GM18858 (cell line): ENCODE results near the gene CARD19.
A peak's percentile ranks its signal among the peaks of the same experiment; 100 is the strongest.

Source experiments
- ATAC-seq: cut with Tn5 transposase; IDR thresholded peaks from one replicate; pipeline ENCODE4 v1.9.1; 2021; ENCODE audit not compliant: unreplicated experiment

The CARD19 gene

GRCh38 chr9:93149361-93149760, 53.3 kb downstream of the CARD19 start:
- ATAC-seq, result no peak

DNA sequence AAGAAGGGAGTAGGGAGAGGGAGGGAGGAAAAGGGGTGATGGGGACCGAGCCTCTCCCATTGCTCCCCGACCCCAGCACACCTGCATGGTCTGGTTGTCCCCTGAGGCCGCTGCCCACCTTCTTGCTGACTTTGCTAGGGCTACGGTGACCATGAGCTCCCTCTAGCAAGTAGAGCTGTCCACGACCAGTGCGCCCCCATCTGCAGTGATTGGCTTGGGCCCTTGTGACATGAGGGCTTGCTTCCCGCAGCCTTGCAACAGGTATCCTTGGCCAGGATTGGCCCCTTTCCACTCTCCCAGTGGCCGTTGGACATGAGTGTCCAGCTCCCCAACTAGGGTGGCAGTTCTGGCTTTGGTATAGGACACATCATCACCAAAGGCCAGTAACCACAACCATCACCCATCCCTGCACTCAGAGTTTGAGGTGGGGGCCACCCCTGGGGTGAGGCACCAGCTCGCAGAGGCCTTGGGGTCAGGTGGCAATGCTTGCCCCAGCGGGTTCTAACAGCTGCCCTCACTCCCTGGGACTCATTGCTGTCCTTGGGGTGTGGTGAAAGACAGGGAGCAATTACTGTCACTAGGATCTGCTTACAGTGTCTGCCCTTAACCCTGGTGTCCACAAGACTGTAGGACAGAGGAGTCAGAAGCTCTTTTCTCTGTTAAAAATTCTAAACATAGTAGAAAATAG, 55.2 kb downstream of the CARD19 start:
- ATAC-seq, result no peak

DNA sequence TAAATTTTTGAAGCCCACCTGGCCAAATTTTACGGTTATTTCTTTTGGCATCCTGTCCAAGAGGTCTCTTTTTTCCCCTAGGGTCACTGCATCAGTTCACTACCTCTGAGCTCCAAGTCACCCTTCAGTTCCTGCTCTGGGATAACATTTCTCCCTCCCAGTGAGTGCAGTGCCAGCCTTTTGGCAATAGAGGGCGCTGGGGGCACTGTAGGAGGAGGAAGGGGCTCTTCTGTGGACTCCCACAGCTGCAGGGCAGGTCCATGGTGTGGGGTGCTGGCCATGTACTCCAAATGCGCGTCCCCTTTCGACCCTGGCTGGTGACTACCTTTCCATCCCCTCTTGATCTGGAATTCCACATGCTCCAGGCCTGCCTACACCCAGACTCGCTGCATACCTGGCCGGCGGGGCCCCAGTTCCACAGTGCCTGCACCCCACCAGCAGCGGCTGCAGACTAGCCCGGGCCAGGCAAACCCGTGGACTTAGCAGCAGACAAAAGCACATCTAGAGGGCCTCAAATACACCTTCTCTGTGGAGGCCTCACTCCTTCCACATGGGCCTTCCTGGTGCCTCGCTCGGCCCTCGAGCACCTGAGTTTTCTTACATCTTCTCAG, 58.4 kb downstream of the CARD19 start:
- no peak for ATAC-seq

DNA sequence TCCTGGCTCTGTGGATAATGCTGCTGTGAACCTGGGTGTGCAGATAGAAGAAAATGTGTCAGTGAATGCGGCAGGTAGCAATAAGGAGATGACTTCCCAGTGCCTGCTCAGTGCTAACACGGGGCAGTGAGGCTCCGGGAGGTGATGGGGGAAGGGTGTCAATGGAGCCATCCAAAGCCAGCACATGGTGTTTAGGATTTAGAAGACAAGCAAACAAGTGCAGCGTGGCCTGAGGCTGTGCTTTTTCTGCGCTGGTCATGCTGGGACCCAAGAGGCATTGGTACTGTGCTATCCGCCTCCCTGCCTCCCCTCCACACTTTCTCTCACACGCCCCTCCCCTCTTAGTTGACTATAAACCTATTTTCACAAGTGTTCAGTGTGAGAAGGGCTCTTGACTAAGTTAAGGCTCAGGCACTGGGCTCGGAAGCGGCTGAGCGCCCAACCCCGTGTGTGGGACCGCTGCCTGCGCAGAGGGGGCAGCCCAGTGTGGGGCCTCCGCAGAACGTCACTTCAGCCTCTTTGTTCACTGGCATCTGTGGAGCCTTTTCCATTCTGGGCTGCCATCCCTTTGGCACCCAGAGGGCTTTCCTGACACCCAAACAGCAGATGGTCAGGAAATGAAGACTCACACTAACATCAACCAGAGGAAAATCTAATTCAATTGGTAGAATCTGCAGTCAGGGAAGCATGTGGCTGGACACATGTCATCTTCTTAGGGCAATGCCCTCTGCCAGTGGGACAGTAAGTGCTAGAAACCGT, 59.9 kb downstream of the CARD19 start:
- ATAC-seq, result no peak

DNA sequence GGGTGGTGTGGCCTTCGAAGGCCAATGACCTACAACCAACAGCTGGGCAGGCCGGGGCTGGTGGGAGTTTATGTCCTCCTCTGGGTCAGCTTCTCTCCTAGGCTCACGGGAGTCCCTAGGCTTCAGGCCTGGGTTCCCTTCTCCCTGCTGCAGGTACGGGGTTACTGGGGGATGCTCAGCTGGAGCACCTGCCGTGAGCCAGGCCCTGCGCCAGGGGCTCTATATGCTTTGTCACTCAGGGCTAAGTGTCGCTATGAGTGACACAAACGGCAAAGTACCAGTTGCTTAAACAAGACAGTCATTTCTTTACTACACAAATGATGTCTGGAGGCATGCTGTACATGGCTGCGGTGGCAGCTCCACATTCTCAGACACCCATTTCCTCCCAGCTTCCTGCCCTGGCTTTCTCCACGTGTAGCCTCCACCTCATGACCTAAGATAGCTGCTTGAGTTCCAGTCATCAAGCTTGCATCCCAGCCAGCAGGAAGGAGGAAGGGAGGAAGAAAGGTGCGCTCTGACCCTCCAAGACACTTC, 60.5 kb downstream of the CARD19 start:
- ATAC-seq, result no peak

DNA sequence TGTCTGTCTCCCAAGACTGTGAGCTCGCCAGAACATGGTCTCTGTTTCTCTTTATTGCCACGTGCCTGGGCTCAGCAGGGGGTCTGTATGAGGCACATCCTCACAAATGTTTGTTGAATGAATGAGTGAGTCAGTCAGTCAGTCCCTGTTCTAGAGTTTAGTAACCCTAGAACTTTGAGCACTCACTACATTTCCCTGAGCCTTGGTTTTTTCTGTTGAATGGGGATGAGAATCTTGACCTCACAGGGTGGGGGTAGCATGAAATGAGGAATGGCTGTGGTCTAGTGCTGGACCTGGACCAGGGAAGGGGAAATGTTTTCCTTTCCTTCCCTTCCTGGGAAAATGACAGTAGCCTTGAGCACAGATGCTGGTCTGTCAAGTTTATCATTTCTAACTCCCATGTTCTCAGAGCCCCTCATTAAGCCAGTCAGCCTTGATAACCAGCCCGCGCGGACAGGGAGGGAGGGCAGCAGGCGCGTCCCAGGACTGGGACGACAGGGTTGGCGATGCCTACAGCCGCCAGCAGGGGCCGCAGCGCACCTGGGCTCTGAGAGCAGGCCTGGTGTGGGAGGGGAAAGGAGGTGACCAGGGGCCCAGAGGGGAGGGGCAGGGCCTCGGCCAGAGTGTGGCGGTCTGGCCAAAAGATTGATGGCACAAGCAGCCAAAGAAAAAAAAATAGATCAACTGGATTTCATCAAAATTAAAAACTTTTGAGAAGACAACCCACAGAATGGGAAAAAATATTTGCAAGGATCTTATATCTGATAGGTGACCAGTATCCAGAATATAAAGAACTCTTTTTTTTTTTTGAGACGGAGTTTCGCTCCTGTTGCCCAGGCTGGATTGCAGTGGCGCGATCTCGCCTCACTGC, 63.8 kb downstream of the CARD19 start:
- peak; percentile 77 for ATAC-seq

DNA sequence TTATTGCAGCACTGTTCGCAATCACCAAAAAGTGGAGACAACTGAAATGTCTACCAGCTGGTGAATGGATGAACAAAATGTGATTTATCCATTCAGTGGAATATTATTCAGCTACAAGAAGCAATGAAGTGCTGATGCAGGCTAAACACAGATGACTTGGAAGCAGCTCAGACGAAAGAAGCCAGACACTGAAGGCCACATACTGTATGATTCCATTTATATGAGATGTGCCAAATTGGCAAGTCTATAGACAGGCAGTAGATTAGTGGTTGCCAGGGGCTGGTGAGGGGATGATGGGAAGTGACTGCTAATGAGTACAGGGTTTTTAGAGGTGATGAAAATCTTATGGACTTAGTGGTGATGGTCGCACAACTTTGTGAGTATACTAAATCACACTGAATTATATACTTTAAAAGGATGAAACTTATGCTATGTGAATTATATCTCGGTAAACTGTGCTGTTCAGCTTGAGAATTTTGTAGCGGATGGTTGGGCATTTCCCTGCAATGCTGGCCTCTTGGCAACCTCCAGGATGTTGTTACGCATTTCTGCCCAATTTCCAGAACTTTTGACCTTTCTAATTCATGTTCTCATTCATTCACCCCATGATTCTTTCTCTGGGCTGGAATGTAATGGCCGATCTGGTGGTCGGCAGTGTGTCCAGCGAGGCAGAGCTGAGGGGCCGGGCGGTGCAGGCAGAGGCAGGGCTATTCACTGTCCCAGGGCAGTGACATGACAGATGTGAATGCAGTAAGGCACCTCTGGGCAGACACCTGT, 66.0 kb downstream of the CARD19 start:
- no peak for ATAC-seq
